GM19035 (cell line): Measurements from ENCODE around the gene SLC39A11.
"Not testable (repeated sequence)": the region's sequence is repeated elsewhere in the genome, so short reads cannot be mapped to it uniquely, and the experiment has no call there.

Experiments
- ATAC-seq: cut with Tn5 transposase; IDR thresholded peaks from one replicate; pipeline ENCODE4 v1.9.1; 2021; ENCODE audit not compliant: unreplicated experiment

The SLC39A11 gene

DNA sequence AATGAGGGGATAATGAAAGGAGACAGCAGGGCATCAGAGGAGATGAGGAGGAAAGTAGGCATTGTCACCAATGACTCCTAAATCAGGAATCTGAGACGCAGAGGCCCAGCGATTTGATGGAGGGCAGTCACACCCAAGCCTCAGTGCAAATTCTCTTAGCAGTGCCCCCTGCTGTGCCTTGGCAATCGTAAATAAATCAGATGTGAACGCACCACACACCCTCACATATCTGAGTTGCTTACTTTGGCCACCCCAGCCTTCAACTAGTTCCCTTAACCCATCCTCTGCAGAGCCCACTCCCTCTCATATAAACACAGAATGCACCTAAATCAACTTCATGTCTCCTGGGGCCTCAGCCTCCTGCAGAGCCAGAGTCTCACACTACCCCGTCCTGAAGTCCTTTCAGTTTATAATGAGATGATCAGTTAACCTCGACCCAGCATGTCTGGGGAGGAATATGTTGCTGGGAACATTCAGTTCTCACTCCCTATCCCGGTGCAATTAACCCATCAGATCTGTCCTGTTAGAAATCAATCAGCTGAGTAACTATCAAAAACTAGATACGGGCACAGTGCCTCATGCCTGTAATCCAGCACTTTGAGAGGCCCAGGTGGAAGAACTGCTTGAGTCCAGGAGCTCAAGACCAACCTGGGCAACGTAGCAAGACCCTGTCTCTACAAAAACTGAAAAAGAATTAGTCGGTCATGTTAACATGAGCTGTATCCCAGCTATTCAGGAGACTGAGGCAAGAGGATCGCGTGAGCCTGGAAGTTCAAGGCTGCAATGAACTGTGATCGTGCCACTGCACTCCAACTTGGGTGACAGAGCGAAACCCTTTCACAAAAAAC is 78.4 kb downstream of the SLC39A11 start:
- ATAC-seq, result no peak

DNA sequence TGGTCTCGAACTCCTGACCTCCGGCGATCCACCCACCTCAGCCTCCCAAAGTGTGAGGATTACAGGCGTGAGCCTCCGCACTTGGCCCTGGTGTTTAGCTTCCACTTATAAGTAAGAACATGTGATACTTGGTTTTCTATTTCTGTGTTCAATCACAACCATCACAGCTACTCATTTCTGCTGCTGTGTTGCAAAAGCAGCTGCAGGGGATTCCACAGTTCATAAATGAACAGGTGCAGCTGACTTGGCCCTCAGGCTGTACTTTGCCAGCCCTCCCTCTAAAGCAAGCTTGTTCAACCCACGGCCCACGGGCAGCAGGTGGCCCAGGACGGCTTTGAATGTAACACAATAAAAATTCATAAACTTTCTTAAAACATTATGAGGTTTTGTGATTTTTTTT is 79.2 kb downstream of the SLC39A11 start:
- no peak for ATAC-seq

DNA sequence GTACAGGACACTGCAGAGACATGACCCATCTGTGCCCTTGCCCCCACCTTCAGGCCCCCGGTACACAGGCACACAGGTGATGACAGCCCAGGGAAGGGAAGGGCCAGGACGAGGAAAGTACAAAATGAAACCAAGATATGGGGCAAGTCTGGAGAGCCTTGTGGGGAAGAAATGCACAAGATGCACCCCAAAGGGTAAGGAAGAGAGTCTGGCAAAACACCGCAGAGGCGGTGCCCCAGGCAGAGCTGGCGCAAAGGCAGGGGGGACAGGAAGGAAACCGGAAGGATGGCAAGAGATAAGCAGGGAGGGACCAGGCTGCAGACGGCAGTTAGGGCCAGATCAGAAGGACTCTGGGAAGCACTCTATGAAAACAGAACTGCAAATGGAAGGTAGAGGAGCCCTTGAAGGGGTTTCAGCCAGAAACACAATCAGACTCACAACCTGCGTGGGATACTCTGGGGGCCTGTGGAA is 81.4 kb downstream of the SLC39A11 start:
- ATAC-seq, result no peak

DNA sequence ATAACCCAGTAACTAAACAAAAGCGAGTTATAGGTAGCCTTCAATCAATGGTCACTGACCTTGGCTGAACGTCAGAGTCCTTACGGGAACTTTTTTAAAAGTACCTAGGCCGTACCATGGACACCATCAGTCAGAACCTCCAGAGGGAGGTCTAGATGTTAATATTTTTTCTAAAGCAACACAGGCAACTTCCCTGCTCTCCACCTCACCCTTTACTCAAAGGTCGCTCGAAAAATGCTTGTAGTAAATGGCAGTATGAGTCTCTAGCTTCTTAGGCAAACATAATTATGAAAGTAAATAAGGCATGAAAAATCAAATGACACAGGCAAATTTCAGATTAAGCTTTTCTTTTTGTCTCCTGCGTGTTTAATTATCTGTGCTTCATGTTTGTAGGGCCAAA is 82.1 kb downstream of the SLC39A11 start:
- no peak for ATAC-seq

DNA sequence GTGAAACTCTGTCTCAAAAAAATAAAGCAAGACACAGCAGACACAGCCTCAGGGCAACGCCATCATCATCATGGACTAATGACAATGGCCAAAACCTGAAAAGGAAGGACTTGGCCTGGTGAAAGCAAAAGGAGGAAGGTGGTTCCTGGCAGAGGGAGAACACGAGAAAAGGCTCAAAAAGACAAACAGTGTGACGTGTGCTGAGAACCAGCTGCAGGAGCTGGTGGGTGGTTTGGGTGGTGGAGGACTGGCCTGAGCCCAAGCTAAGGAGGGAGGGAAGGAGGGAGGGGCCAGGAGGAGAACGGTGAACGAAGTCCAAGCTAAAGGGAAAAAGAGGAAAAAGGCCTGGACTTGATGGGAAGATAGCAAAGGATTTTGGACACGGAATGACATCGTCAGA is 85.1 kb downstream of the SLC39A11 start:
- no peak for ATAC-seq

DNA sequence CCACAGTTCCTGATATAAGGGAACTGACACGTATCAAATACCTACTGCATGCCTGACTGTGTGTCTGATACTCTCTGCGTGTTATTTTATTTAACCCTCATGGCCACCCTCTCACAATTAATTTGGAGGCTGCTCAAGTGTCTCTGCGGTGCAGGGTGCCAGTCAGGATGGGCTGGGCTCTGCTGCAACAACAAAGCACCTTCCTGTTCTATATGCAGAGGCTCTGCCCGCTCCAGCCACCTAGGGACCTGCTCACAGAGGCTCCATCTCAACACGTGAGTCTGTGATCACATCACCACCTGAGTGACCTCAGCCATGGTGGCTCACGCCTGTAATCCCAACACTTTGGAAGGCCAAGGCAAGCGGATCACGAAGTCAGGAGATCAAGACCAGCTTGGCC is 87.1 kb downstream of the SLC39A11 start:
- ATAC-seq, result no peak

DNA sequence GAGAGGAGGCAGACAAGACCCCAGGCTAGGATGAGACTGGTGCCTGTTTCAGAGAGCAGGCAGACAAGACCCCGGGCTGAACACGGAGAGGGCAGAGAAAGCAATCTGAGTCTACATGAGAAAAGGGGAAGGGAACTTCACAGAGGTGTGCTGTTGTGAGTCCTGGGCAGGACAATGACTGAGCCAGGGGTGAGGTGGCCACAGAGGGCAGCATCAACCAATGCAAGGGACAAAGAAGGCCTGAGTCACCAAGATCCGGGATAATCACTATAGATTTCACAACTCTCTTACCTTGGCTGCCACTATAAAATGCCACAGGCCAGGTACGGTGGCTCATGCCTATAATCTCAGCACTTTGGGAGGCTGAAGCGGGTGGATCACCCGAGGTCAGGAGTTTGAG is 89.0 kb downstream of the SLC39A11 start:
- no peak for ATAC-seq

DNA sequence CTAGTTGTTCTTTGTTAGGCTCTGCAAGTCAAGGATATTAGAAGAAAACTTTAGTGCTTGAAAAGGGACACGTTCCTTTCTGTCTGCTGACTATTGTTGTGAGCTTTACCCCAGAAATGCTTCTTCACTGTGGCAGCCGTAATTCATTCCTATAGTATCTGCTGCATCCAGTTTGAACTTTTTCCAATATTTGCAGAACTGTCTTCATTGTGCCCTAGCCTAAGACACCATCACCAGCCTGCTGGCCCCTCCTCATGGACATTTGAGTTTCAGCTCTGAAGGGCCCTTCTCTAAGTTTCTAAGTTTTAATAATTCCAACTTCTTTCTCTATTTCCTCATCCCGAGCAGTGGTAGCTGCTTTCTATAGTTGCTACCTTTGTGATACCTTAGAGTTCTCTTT is 91.7 kb downstream of the SLC39A11 start:
- ATAC-seq, result no peak

DNA sequence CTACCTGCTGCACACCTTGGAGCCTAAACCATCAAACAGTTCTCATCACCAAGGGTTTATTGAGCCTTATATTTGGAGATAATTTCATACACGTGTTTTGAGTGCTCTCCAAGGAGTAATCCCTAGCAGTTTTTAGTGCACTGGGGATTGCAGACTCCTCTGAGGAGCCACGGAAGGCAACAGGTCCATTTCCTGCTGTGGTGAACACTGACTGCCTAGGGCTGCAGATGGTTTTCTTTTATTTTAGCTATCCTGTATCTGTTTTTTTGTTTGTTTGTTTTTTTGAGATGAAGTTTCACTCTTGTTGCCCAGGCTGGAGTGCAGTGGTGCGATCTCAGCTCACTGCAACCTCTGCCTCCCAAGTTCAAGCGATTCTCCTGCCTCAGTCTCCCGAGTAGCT is 93.0 kb downstream of the SLC39A11 start:
- not testable (repeated sequence) for ATAC-seq

DNA sequence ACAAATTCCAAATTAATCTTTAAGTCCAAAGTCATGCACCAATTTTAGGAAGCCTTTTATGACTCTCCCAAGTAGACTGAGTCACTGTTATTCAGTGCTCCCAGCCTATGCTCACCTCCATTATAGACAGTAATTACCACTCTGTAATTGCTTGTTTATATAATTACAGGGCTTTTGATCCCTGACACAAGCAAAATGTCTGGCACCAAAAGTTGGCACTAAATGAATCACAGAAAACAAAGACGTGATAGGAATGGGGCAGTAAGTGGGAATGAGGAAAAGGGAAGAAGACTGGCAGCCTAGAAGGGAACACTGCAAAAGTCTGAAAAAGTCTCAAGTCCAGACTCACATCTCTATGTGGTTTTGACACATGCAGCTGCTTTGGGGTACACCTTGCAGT is 94.1 kb downstream of the SLC39A11 start:
- ATAC-seq, result no peak

DNA sequence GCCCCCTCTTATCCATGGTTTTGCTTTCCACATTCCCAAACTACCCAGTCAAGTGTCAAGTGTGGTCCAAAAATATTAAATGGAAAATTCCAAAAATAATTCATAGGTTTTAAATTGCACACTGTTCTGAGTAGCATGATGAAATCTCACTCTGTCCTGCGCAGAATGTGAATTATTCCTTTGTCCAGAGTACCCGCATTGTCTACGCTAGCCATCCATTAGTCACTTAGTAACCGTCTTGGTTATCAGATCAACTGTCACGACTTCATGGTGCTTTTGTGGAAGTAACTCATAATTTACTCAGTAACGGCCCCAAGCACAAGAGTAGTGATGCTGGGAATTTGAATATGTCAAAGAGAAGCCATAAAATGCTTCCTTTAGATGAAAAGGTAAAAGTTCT is 94.9 kb downstream of the SLC39A11 start:
- ATAC-seq, result no peak

DNA sequence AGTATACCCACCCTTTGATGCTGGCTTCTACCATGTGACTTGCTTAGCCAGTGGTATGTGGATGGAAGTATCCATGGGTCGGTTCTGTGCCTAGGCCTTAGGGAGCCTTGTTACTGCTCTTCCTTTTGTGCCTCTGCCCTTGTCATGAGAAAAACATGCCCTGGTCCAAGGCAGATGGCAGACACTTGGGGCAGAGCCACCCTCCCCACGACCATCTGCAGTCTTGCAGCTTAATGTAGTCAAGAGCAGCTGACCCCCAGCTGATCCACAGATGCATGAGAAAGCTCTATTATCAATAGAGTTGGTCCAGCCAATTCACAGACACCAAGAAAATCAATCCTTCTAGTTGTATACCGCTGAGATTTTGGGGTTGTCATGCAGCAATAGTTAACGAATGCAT is 95.7 kb downstream of the SLC39A11 start:
- no peak for ATAC-seq

DNA sequence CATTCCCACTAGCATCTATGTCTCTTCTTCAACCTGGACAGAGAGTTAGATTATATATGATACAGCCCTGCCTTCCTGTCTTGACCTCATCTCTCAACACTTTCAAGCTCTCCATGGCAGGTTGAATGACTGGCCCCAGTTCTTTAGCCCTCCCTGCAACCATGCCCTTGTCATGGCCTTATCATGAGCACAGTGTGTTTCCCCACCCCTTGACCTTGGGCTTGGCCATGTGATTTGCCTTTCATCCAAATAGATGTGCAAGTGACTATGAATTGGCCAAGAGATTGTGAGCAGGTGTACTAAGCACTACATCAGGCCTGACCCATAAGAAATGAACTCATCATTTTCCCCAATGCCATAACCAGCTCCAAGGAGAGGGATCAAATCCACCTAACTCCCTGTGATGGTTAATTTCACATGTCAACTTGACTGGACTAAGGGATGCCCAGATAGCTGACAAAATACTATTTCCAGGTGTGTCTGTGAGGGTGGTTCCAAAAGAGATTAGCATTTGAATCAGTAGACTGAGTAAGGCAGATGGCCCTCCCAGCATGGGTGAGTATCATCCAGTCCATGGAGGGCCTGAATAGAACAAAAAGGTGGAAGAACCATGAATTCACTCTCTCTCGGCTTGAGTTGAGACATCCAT is 97.4 kb downstream of the SLC39A11 start:
- no peak for ATAC-seq

DNA sequence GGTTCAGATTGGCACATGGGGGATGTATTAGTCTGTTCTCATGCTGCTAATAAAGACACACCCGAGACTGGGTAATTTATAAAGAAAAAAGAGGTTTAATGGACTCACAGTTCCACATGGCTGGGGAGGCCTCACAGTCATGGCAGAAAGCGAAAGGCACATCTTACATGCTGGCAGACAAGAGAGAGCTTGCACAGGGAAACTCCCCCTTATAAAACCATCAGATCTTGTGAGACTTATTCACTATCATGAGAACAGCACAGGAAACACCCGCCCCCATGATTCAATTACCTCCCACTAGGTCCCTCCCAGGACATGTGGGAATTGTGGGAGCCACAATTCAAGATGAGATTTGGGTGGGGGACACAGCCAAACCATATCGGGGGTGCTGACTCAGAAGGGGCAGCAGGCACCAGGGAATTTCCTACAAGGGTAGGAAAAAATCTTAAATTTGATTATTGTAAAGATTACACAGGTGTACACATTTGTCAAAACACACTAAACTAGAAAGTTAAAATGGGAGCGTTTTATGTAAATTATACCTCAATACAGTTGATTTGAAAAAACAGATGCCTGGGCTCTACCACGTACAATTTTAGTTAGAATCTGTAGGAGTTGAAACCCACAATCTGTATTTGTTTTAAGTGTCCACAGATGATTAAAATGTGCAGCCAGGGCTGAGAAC is 99.6 kb downstream of the SLC39A11 start:
- not testable (repeated sequence) for ATAC-seq

DNA sequence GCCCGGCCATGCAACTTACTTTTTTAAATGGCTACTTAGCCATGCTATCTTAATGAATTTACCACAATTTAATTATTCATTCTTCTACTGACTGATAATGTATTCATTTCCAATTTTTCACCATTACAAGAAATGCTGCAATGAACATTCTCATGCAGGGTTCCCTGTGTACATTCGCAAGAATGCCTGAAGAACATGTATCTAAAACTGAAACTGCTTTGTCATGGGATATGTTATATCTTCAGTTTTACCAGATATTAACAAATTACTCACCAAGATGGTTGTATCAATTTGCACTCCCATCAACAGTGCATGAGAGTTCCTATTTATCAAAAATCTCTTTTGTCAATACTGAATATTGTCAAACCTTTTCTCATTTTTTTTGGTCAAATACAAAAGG is 100.8 kb downstream of the SLC39A11 start:
- no peak for ATAC-seq

DNA sequence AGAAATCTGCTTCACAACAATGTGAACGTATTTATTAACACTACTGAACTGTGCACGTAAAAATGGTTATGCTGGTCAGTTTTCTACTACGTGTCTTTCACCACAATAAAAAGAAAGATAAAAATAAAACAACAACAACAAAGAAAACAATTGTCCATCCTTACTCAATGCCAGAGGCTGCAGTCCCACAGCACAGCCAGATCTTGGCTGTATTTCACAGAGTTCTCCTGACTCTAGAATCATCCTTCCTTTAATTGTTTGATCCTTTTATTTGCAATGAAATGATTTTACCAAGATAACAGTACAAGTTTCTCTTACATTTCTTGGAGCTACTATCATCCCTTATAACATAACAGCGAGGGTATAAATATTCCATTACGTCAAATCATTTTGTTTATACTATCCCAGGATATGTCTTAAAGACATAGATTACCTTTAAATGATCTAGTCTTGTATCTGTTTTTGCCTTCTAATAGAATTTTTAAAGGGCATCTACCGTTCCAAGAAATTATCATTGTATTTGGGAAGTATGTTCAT is 103.3 kb downstream of the SLC39A11 start:
- ATAC-seq, result no peak

DNA sequence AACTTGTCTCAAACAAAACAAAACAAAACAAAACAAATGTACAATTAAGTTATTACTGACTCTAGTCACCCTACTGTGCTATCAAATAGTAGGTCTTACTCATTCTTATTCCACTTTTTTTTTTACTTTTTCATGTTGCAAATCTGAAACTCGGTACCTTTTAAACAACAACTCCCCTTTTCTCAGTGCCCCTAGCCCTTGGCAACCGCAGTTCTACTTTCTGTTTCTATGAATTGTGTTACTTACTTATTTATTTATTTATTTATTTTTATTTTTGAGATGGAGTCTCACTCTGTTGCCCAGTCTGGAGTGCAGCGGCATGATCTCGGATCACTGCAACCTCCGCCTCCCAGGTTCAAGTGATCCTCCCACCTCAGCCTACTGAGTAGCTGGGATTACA is 104.0 kb downstream of the SLC39A11 start:
- ATAC-seq, result no peak

DNA sequence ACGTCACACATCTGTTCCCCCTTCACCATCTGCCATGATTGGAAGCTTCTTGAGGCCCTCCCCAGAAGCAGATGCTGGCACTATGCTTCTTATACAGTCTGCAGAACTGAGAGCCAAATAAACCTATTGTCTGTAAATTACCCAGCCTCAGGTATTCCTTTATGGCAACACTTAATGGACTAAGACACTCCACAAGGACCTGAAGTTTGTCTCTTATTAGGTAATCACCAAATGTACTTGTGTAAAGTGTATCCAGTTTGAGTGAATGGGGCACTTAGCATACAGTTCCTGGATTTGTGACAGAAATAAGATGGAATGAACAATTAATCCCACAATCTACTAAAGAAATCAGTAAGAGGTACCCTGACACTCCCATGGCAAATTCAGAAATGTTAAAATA is 105.3 kb downstream of the SLC39A11 start:
- no peak for ATAC-seq

DNA sequence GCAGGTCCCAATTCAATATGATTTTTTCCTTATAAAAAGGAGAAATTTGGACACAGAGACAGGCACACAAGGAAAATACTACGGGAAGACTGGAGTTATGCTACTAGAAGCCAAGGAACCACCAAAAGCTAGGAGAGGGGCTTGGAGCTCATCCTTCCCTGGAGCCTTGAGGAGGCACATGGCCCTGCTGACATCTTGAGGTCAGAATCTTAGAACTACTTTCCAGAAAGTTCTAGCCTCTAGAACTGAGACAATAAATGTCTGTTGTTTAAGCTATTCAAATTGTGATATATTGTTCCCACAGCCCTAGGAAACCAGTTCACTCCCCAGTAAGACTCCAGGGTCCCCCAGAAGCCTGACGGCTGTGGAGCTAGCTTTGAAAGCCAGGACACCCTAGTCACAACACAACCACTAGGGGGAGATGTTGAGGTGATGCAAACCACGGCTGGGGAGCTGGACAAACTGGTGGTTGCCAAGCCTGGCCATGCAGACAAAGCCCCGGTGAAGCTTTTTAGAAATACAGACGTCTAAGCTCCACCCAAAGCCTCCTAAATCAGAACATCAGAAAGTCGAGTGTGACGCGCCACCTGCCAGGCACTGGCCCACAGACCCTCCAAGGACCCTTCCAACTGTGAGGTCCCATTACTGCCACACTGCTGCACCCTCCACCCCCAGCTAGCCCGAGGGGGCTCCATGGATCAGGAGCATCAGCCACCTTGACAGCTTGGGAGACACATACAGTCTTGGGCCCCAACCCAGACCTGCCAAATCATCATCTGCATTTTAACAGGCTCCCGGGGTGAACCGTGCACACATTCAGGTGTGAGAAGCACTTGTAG is 106.4 kb downstream of the SLC39A11 start:
- ATAC-seq, result peak; percentile 85

DNA sequence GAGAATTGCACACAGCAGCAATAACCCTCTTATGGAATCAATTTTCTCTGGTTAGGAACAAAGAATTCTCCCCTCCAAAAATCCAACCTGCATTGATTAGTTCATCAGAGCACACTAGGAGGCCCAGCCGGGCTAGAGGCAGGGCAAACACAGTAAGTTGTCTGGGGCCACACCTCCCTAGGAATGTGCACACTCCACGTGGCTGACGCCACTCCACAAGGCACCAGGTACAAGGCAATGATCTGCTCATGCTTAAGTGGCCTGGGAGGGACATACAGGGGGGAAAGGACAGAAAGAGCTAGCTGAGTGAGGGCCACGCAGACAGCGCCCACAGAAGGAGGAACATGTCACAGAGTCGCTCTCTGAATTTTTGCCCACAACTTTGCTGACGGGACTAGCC is 107.6 kb downstream of the SLC39A11 start:
- no peak for ATAC-seq
